ENCODE data around the gene PANK1.

GRCh38 chr10:89602919-89603318 lies 42.1 kb downstream of the PANK1 start:
- TF ChIP-seq, protein P1, sequence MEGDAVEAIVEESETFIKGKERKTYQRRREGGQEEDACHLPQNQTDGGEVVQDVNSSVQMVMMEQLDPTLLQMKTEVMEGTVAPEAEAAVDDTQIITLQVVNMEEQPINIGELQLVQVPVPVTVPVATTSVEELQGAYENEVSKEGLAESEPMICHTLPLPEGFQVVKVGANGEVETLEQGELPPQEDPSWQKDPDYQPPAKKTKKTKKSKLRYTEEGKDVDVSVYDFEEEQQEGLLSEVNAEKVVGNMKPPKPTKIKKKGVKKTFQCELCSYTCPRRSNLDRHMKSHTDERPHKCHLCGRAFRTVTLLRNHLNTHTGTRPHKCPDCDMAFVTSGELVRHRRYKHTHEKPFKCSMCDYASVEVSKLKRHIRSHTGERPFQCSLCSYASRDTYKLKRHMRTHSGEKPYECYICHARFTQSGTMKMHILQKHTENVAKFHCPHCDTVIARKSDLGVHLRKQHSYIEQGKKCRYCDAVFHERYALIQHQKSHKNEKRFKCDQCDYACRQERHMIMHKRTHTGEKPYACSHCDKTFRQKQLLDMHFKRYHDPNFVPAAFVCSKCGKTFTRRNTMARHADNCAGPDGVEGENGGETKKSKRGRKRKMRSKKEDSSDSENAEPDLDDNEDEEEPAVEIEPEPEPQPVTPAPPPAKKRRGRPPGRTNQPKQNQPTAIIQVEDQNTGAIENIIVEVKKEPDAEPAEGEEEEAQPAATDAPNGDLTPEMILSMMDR (IDR thresholded peaks at IDR 0.05): no peak
- no peak for TF ChIP-seq POLR2A (IDR thresholded peaks at IDR 0.05)
